ENCODE results near the gene PRR30.

Gene PRR30

GRCh38 chr2:27139310-27139709, at the start of gene PRR30:
TSS of gene PRR30 (minus strand) at chr2:27139410. CDS start at chr2:27138329, 1,081 bp downstream.
- no peak within 1 kb of the TSS for H3K4me3 ChIP-seq (ENCODE audit: low read depth, low read length)

GRCh38 chr2:27186613-27187345, 47.6 kb upstream of the PRR30 start:
- no peak overlapping the region for H3K4me3 ChIP-seq (ENCODE audit: low read depth, low read length)
- DNase-seq (ENCODE audit: low read depth): no peak
- TF ChIP-seq CTCF (conservative IDR thresholded peaks at IDR 0.05; ENCODE audit: low read depth, low read length): no peak

More at GRCh38 chr2:27139310-27139709, at the start of gene PRR30:
- TF ChIP-seq CTCF (conservative IDR thresholded peaks at IDR 0.05; ENCODE audit: low read depth, low read length): no peak
- DNase-seq (ENCODE audit: low read depth): no peak

- no peak overlapping the region for H3K4me3 ChIP-seq (ENCODE audit: low read depth, low read length)
- peak; percentile 57 for DNase-seq (ENCODE audit: low read depth)
- TF ChIP-seq CTCF (conservative IDR thresholded peaks at IDR 0.05; ENCODE audit: low read depth, low read length): no peak
Measured at GRCh38 chr2:27185331-27186026, 46.3 kb upstream of the PRR30 start.

GRCh38 chr2:27184115-27184514, 44.9 kb upstream of the PRR30 start:
- peak; percentile 36 for DNase-seq (ENCODE audit: low read depth)
- no peak for TF ChIP-seq CTCF (conservative IDR thresholded peaks at IDR 0.05; ENCODE audit: low read depth, low read length)
- H3K4me3 ChIP-seq (ENCODE audit: low read depth, low read length): no peak overlapping the region

GRCh38 chr2:27182346-27182745, 43.1 kb upstream of the PRR30 start:
- no peak overlapping the region for H3K4me3 ChIP-seq (ENCODE audit: low read depth, low read length)
- DNase-seq (ENCODE audit: low read depth): peak; percentile 49
- no peak for TF ChIP-seq CTCF (conservative IDR thresholded peaks at IDR 0.05; ENCODE audit: low read depth, low read length)

- no peak overlapping the region for H3K4me3 ChIP-seq (ENCODE audit: low read depth, low read length)
- no peak for DNase-seq (ENCODE audit: low read depth)
- TF ChIP-seq CTCF (conservative IDR thresholded peaks at IDR 0.05; ENCODE audit: low read depth, low read length): no peak
Measured at GRCh38 chr2:27179344-27180000, 40.3 kb upstream of the PRR30 start.

Data from choroid plexus epithelial cell (primary cell).